MM.1S (cell line): Measurements from ENCODE around the gene CMTR2.

Experiments used
- CTCF ChIP-seq: fragments of 300-600 bp; sonication (generic); IDR thresholded peaks from 2 replicates; pipeline ENCODE4 v1.5.1; 2016; ENCODE audit warnings: antibody characterized with exemption, low read length, mixed read lengths
- EZH2 ChIP-seq: fragments of 300-600 bp; sonication (generic); optimal IDR thresholded peaks from 2 replicates; pipeline ENCODE3; 2017; ENCODE audit warnings: low read depth, mild to moderate bottlenecking, antibody characterized with exemption, low read length, mixed read lengths
- EZH2phosphoT487 ChIP-seq: fragments of 300-600 bp; sonication (generic); IDR thresholded peaks from 2 replicates; pipeline ENCODE4 v1.6.1; 2018; ENCODE audit warnings: antibody characterized with exemption, low read length

- TF ChIP-seq CTCF: no peak
- no peak for TF ChIP-seq EZH2phosphoT487
- TF ChIP-seq EZH2: no peak
Measured at GRCh38 chr16:71242601-71243000, 46.6 kb downstream of the CMTR2 start.
